ENCODE measurements around the gene RUNDC3A. TPM values are rescaled to one million over a fixed set of nuclear protein-coding genes. Genes with fewer than 3 reads are reported as not detected.

RUNDC3A gene
- total and polyA plus RNA-seq, 2 of the 8 experiments (the other 6 are each of a cell fraction or from before 2014, with no cell fraction given): 6.4 to 13.8 TPM

DNA sequence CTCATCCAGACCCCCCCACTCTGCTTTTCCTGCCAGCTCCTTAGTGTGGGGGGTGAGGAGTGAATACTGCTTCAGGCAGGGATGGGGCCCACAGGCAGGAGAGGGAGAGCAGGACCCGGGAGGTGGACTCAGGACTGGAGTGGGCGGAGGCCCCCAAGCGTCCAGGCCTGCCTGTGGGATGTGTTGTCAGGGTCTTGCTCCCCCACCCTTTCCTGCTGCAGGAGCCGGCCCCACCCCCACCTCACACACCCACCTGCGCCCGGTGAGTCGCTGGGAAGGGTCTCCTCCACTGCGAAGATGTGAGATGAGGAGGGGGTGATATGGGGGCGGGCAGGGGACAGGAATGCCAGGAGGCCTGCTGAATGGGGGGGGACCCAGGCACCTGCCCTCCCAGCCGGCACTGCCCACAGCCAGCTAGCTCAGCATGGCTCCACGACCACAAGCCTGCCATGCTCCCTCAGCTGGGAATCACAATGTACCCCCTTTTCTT lies 54.1 kb downstream of the RUNDC3A start:
- Histone ChIP-seq H3K36me3 (ENCODE audit: control insufficient read depth in 2 of 4, insufficient read depth in 4 of 4, low read length in 3 of 4) (peaks cover 0 to 6% (median 1%) of the 10 kb centered on the region in 4 experiments; a peak in 1 of 8 replicates), H3K56ac (replicated peaks; ENCODE audit: insufficient read length, low read depth, low read length) (no peak overlapping the region), H4K91ac (replicated peaks; ENCODE audit: insufficient read length, low read length) (no peak overlapping the region), H3K79me2 (ENCODE audit: control insufficient read depth in 1 of 2, insufficient read depth in 2 of 2, low read length in 2 of 2) (peaks cover 0 to 7% of the 10 kb centered on the region in 2 experiments; a peak in 1 of 4 replicates), H2BK20ac (ENCODE audit: low read length) (no peak overlapping the region), H4K5ac (ENCODE audit: insufficient read length, low read depth, low read length) (no peak overlapping the region), H2AK5ac (ENCODE audit: low read depth, low read length) (no peak overlapping the region; the same call in 1 of the 2 replicates), H3K4me2 (ENCODE audit: insufficient read depth in 1 of 2, low read depth in 2 of 2, low read length in 2 of 2) (peak overlapping the region; percentile 52 to 79), H3K4me1 (replicated peaks in 1 of 4; ENCODE audit: control insufficient read depth in 3 of 4, insufficient read depth in 4 of 4, low read length in 3 of 4) (peaks cover 9 to 23% (median 18%) of the 10 kb centered on the region in 4 experiments), H3K14ac (ENCODE audit: insufficient read length) (no peak overlapping the region), H2BK5ac (ENCODE audit: low read depth, low read length) (no peak overlapping the region), H3K27me3 (replicated peaks in 1 of 4; ENCODE audit: control insufficient read depth in 3 of 4, extremely low read depth in 1 of 4, insufficient read depth in 3 of 4, low read length in 3 of 4) (no peaks in the 10 kb centered on the region), H3K23me2 (ENCODE audit: low read depth, low read length) (peaks cover 2% of the 10 kb centered on the region; the same call in 1 of the 2 replicates), H3K9ac (replicated peaks in 1 of 4; ENCODE audit: extremely low read depth in 1 of 4, low read depth in 3 of 4, low read length in 3 of 4) (no peak overlapping the region), H3K18ac (ENCODE audit: extremely low read depth, low read length) (no peak overlapping the region), H3K4me3 (ENCODE audit: extremely low read depth in 1 of 4, insufficient read depth in 2 of 4, low read depth in 3 of 4, low read length in 4 of 4) (peak overlapping the region; percentile 71 to 100 (median 76)), H2BK120ac (replicated peaks; ENCODE audit: low read depth, low read length) (no peak overlapping the region), H4K8ac (ENCODE audit: extremely low read depth, insufficient read depth, low read length) (0 out of 2 replicates have a peak overlapping the region, but pooled peaks have one; percentile 7), H3K79me1 (ENCODE audit: low read depth, low read length) (peaks cover 12% of the 10 kb centered on the region), H2BK15ac (ENCODE audit: low read length) (no peak overlapping the region; the same call in 1 of the 2 replicates), H2BK12ac (ENCODE audit: low read depth, low read length) (no peak overlapping the region), H3K9me3 (ENCODE audit: insufficient read depth in 2 of 2, low read depth in 1 of 2, low read length in 1 of 2) (no peaks in the 10 kb centered on the region), H3K27ac (ENCODE audit: low read depth, low read length) (no peak overlapping the region), H4K20me1 (replicated peaks in 1 of 2; ENCODE audit: control insufficient read depth in 1 of 2, insufficient read depth in 2 of 2, low read length in 2 of 2) (peaks cover 3 to 21% of the 10 kb centered on the region in 2 experiments), H3K4ac (replicated peaks; ENCODE audit: insufficient read length, low read depth, low read length) (no peak overlapping the region), H3K23ac (ENCODE audit: insufficient read length) (no peak overlapping the region), H2AFZ (ENCODE audit: low read length) (no peak overlapping the region)
- no peak for TF ChIP-seq SIX5 (IDR thresholded peaks at IDR 0.05; ENCODE audit: low read depth, low read length)
- TF ChIP-seq, protein P1, sequence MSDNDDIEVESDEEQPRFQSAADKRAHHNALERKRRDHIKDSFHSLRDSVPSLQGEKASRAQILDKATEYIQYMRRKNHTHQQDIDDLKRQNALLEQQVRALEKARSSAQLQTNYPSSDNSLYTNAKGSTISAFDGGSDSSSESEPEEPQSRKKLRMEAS (IDR thresholded peaks at IDR 0.05): 0 out of 2 replicates have a peak, but pooled peaks have one; percentile 36
- no peak for FAIRE-seq
- ChIA-PET CTCF (ENCODE audit: partially characterized antibody) (interaction anchor here (0.6 to 10.1 kb wide), 13 partner anchors 8 to 419 kb away, joined by 3 to 177 read pairs (median 4); partner anchors contain the start of gene GRN), POLR2A (ENCODE audit: partially characterized antibody) (interaction anchor here (0.7 to 3.8 kb wide), 8 partner anchors 9 to 164 kb away, joined by 3 to 15 read pairs (median 4); no protein-coding TSS in a partner anchor)
- no peak for DNase-seq (ENCODE audit: low read depth in 1 of 2, low spot score in 2 of 2)
- 27% methylated on average over 6 of the region's 11 CpGs; no CpG with 5 or more reads in 1 of the 2 experiments for WGBS, 2 experiments (ENCODE audit: extremely low coverage in 1 of 2, insufficient coverage in 1 of 2, insufficient read length in 1 of 2, insufficient replicate concordance in 2 of 2, low coverage in 1 of 2, low lambda C conversion rate in 2 of 2, missing lambda C conversion rate in 1 of 2)
